Uterus (tissue), 2 donors: ENCODE measurements around the gene LSS.

Source experiments
- POLR2A ChIP-seq, 2 donors: fragments of 450-650 bp; IDR thresholded peaks; one replicate each; pipeline ENCODE4 v1.6.1; 2016; ENCODE audit warnings: antibody characterized with exemption in 2 of 2, mild to moderate bottlenecking in 1 of 2, moderate library complexity in 1 of 2
- TF ChIP-seq, protein P1 (sequence below), 4 experiments: fragments of 200-600 bp in 2 of 4; fragments of 450-650 bp in 2 of 4; sonication (generic) in 2 of 4; IDR thresholded peaks; one replicate each; pipeline ENCODE4 v1.5.1; 2016 to 2019; ENCODE audit warnings: antibody characterized with exemption in 4 of 4, mild to moderate bottlenecking in 2 of 4, moderate library complexity in 1 of 4

DNA sequence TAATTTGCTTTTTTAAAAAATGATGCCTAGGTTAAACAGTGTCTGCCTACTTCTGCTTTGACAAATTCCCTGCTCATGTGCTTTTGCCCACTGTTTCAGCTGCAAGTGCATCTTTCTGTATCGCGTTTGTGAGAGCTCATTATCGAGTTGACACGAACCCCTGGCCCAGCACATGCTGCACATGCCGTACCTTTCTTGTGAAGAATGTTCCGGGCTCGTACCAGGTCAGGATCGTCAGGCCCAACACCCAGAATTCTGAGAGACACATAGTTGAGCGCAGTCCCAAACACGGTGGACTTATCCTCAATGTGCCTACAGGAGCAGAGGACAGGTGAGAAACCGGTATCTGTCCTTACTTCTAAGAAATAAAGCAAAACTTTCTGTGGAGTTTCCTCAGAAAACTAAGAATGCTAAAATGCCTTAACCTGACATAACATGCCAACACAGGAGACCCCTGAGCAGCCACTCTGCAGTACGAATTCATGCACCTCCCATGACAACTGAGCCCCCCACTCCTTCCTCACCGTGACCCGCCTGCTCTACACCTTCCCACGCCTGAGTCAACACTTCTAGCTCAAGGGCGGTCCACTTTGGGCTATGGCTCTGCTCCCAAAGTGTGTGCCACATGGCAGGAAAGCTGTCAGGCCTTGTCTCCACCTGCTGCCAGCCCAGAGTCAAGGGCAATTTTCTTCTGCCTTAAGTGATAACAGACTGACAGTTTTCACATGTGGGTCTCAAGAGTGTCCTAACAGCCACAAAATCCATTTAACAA, 6.7 kb downstream of the LSS start:
- TF ChIP-seq POLR2A (IDR thresholded peaks at IDR 0.05): no peak
- TF ChIP-seq, protein P1, sequence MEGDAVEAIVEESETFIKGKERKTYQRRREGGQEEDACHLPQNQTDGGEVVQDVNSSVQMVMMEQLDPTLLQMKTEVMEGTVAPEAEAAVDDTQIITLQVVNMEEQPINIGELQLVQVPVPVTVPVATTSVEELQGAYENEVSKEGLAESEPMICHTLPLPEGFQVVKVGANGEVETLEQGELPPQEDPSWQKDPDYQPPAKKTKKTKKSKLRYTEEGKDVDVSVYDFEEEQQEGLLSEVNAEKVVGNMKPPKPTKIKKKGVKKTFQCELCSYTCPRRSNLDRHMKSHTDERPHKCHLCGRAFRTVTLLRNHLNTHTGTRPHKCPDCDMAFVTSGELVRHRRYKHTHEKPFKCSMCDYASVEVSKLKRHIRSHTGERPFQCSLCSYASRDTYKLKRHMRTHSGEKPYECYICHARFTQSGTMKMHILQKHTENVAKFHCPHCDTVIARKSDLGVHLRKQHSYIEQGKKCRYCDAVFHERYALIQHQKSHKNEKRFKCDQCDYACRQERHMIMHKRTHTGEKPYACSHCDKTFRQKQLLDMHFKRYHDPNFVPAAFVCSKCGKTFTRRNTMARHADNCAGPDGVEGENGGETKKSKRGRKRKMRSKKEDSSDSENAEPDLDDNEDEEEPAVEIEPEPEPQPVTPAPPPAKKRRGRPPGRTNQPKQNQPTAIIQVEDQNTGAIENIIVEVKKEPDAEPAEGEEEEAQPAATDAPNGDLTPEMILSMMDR (IDR thresholded peaks at IDR 0.05): no peak
